HG03095 (cell line): ENCODE results near the gene SDR39U1.
"Not testable (repeated sequence)": the region's sequence is repeated elsewhere in the genome, so short reads cannot be mapped to it uniquely, and the experiment has no call there.

Experiments used
- ATAC-seq: cut with Tn5 transposase; IDR thresholded peaks from one replicate; pipeline ENCODE4 v1.9.1; 2021; ENCODE audit warnings: moderate library complexity; ENCODE audit not compliant: unreplicated experiment

SDR39U1 gene, protein sequence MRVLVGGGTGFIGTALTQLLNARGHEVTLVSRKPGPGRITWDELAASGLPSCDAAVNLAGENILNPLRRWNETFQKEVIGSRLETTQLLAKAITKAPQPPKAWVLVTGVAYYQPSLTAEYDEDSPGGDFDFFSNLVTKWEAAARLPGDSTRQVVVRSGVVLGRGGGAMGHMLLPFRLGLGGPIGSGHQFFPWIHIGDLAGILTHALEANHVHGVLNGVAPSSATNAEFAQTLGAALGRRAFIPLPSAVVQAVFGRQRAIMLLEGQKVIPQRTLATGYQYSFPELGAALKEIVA

GRCh38 chr14:24442240-24443052 is at the start of gene SDR39U1:
SDR39U1 (minus strand) TSS chr14:24442776; CDS start chr14:24442769, 7 bp downstream.
- peak; percentile 86 for ATAC-seq

GRCh38 chr14:24491586-24492408 is 49.2 kb upstream of the SDR39U1 start:
- ATAC-seq, result not testable (repeated sequence)

DNA sequence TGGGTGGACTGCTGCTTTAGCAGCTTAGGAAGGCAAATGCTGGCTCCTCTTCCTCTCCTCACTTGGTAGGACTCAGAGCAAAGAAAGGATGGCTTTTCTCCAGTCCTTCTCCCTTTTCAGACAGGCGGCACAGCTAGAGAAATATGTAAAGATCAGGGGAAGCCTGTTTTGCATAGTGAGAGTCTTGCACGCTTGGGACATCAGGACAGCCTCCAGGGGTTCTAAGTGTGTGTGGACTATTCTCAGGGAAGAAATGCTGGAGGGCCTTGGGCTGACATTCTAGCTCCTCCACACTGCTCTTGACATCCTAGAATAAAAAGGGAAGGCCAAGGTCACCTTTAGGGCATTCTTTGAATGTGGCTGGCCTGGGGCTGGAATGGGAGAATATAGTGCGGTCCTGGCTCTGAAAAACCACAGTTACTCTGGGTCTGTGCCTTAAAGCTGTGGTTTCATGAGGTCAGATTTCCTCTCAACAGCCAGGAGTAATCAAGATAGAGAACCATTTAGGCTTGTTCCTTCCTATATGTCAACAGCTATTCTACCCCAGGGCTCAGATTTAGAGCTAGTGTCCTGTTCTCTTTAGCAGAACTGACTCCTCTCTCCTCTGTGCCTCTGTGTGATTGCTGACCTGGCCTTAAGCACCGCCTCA is 41.2 kb upstream of the SDR39U1 start:
- no peak for ATAC-seq

DNA sequence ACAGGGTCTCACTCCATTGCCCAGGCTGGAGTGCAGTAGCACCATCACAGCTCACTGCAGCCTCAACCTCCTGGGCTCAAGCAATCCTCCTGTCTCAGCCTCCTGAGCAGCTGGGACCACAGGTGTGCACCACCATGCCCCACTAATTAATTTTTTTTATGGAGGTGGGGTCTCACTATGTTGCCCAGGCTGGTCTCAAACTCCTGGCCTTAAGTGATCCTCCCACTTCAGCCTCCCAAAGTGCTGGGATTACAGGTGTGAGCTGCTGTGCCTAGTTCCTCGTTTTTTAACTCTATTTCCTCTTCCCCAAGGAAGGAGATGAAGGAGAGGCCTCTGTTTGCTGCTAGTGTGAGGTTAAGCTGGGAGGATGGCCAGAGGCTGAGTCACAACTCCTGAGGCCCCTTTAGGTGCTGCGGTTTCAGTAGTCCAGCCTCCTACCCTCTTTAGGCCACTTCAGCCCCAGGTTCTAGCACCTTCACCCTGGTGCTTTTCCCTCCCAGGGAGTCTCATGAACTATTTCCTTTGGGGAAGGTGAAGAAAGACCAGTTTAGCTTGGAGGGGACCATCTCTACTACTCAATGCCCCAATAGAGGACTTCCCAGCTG is 40.2 kb upstream of the SDR39U1 start:
- not testable (repeated sequence) for ATAC-seq

DNA sequence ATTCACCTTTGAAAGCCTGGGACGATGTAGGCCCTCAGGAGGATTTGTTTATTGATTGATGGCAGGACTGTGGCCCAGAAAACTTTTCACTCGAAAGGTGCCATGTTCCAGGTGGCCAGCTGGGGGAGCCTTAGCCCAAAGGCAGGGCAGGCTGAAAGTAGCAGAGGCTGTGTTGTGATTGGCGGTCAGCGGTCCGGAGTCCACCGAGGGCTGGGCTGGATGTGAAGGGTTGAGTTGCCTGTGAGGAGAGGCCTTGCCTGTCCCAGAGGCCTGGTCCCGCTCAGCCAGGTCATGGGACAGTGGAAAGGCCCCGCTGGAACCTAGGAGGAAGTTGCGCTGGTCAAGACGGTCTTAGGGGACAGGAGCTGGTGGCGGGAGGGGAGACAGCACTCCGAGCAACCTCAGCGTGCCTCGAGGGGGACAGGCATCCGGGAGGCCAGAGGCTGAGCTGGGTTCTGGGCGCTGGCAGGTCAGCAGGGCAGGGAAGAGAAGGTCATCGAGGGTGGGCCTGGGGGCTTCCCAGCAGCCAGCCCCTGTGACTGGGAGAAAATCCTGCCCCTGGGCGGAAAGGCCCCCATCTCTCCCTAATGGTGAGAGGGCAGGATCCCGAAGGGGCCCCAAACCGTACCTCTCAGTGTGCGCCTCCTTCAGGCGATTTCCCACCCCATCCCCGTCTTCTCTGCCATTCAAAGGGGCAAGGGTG is 39.2 kb upstream of the SDR39U1 start:
- peak; percentile 85 for ATAC-seq

- ATAC-seq, result not testable (repeated sequence)
Observed at GRCh38 chr14:24479999-24480398, 37.4 kb upstream of the SDR39U1 start.

DNA sequence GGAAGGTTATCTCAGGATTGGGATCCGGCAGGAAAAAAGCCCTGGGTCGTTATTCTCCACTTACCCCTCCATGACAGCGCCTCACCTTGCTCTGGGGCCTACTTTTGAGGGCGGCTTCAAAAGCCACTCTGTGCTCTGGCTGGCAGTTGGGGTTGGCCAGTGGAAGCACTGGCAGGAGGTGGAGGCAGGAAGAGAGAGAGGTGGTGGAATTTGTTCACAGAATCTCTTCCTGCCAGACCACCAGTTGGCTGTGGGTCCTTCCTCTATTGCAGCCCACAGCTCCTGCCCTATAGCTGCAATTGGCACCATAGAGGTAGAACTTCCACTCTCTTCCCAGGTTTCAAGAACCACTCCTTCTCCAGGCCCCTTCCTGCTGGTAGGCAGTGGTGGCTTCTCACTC is 32.7 kb upstream of the SDR39U1 start:
- no peak for ATAC-seq

GRCh38 chr14:24473211-24473610 is 30.6 kb upstream of the SDR39U1 start:
- ATAC-seq, result no peak

- ATAC-seq, result not testable (repeated sequence)
Observed at GRCh38 chr14:24470450-24470849, 27.9 kb upstream of the SDR39U1 start.

DNA sequence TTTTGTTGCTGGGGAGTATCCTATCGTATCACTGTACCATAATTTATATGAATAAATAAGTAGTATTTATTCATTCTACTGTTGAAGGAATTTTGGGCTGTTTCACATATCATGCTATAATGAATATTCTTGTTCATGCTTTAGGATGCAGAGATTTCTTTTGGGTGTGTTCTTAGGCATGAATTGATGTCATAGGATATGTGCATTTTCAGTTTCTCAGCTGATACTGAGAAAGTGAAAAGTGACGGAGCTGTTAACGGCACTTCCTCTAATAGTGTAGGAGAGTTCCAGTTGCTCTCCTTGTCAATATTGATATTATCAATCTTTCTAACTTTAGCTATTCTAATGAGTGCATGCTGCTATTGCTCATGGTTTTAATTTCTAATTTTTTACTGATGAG is 23.2 kb upstream of the SDR39U1 start:
- no peak for ATAC-seq

DNA sequence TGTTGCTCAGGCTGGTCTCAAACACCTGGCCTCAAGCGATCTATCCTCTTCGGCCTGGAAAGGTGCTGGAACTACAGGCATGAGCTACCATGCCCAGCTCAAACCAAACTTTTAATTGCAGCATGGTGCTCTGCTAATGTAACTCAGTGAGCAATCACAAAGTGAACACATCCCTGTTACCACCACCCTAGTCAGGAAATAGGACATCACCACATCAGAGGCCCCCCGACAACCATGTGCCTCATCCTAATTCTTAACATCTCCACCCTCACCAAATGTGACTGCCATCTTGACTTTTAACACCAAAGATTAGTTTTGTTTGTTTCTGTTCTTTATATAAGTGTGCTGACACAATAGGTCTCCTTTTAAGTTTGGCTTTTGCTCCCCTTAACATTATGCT is 22.8 kb upstream of the SDR39U1 start:
- no peak for ATAC-seq

GRCh38 chr14:24463884-24464785 is 21.6 kb upstream of the SDR39U1 start:
- ATAC-seq, result no peak

DNA sequence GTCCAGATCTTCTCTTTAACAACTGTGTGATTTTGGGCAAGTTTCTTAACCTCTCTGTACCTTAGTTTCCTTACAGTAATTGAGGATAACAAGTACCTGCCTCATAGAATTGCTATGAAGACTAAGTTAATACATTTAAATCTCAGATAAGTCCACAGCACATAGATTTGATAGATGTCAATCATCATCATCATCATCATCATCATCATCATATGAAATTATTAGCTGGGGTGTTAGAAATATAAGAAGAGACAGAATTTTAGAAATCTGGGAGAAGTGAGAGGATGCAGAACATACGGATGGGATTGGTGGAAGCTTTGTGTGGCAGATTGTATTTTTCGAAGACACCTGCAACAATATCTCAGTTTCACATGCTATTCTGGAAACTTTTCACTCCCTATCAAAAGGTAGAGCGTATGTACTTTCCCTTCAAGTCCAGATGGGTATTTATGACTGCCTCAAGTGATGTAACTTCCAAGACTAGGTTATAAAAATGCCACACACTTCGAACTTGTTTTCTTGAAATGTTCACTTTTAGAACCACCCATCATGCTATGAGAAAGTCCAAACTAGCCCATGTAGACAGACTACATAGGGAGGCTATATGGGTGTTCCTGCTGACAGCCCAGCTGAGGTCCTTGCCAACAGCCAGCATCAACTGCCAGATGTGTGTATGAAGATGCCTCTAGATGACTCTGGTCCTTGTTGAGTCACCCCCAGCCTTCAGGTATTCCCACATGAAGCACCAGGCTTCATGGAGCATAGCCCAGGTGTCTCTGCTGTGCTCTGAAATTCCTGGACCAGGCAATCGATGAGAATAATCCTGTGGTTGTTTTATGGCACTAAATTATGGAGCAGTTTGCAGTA is 20.7 kb upstream of the SDR39U1 start:
- no peak for ATAC-seq

DNA sequence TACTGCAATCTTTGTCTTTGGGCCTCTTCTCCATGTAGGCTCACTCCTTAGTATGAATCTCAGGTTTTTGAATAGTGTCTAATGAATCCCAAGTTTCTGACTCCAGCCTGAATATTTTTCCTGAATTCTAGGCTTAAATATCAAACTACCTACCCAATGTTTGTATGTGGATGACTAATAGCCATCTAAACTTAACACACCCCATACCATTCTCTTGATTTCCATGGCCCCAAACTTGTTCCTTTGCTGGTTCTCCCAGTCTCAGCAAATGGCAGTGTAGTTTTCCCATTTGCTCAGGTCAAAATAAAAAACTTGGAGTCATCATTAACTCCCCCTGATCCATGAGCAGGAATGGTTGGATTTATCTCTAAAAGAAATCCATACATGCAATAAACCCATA is 18.8 kb upstream of the SDR39U1 start:
- ATAC-seq, result no peak

DNA sequence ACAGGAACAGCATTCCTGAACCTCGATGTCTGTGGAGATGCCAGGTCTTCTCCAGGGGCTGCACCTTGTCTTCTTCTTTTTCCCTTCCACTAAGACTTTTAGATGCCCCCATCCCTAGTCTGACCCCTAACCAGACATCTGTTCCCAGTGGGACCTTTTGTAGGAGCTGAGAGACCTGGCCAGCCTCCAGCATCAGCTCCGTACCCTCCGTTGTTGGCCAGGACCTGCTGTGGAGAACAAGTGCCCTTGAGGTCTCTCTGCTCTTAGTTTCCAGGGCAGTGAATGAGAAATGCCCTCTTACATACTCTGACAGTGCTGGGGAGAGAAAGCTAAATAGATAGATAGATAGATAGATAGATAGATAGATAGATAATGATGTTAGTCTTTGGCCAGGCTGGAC is 16.8 kb upstream of the SDR39U1 start:
- no peak for ATAC-seq

GRCh38 chr14:24458736-24459135 is 16.2 kb upstream of the SDR39U1 start:
- ATAC-seq, result no peak

DNA sequence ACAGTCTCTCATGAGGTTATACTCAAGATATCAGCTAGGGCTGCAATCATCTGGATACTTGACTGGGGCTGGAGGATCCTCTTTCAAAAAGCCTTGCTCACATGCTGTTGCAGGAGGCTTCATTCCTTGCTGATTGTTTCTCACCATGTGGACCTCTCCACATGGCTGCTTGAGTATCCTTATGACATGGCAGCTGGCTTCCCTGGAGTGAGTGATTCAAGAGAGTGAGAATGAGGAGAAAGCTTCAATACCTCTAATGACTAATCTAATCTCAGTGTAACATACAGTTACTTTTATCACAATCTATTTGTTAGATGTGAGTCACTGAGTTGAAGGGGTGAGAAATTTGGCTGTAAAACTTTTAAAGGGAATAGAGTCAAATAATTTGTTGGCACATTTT is 14.4 kb upstream of the SDR39U1 start:
- ATAC-seq, result no peak

- not testable (repeated sequence) for ATAC-seq
Observed at GRCh38 chr14:24450828-24451227, 8.3 kb upstream of the SDR39U1 start.
